ENCODE data around the gene CCDC51. TPM values are rescaled to one million over a fixed set of nuclear protein-coding genes. Genes with fewer than 3 reads are reported as not detected.

CCDC51 gene
- total and polyA plus RNA-seq, 2 of the 13 experiments (the other 11 are each of a cell fraction or from before 2014, with no cell fraction given) = 18.1 to 29.4 TPM

GRCh38 chr3:48465531-48466378 lies 25.8 kb upstream of the CCDC51 start (continued):
- TF ChIP-seq HCFC1 (IDR thresholded peaks at IDR 0.05; ENCODE audit: low read depth, low read length) = no peak
- TF ChIP-seq MIER3 (CRISPR knock-in tag; IDR thresholded peaks at IDR 0.05; ENCODE audit: borderline replicate concordance) = no peak
- TF ChIP-seq NBN (conservative IDR thresholded peaks at IDR 0.05) = no peak
- peak; percentile 98 for TF ChIP-seq STAG1 (CRISPR knock-in tag; IDR thresholded peaks at IDR 0.05)
- no peak for TF ChIP-seq NCOR1 (IDR thresholded peaks at IDR 0.05; ENCODE audit: borderline replicate concordance, low read length)
- TF ChIP-seq ZNF205 (CRISPR knock-in tag; IDR thresholded peaks at IDR 0.05) = no peak; the same call in 1 of the 2 replicates
- TF ChIP-seq ZNF256 (CRISPR knock-in tag; conservative IDR thresholded peaks at IDR 0.05) = no peak
- TF ChIP-seq ZNF574 (CRISPR knock-in tag; IDR thresholded peaks at IDR 0.05) = peak; percentile 51
- TF ChIP-seq ZBED4 (CRISPR knock-in tag; IDR thresholded peaks at IDR 0.05; ENCODE audit: borderline replicate concordance) = peak; percentile 51; the same call in 1 of the 2 replicates
- TF ChIP-seq ELF1 (CRISPR knock-in tag; IDR thresholded peaks at IDR 0.05) = peak; percentile 75
- TF ChIP-seq SOX13 (IDR thresholded peaks at IDR 0.05) = no peak
- TF ChIP-seq SOX13 (CRISPR knock-in tag; conservative IDR thresholded peaks at IDR 0.05 in 1 of 2, IDR thresholded peaks at IDR 0.05 in 1 of 2) = peak in 1 of 2 experiments; percentile 24; a peak in 2 of 4 replicates
- no peak for TF ChIP-seq RERE (CRISPR knock-in tag; IDR thresholded peaks at IDR 0.05; ENCODE audit: low read depth)
- TF ChIP-seq ZNF274 (CRISPR knock-in tag; IDR thresholded peaks at IDR 0.05) = peak; percentile 81
- no peak for TF ChIP-seq PREB (CRISPR knock-in tag; IDR thresholded peaks at IDR 0.05)

Measured in HepG2 (cell line).